Activated gamma-delta T cell (primary cell): ENCODE measurements around the gene DLG2.

Experiments used
- DNase-seq: peaks from one replicate; lab custom pipeline; 2025; lab: John Stamatoyannopoulos, UW

DLG2 gene

GRCh38 chr11:83528877-83529276 is 2098.3 kb downstream of the DLG2 start:
- DNase-seq = no peak

- no peak for DNase-seq
Measured at GRCh38 chr11:83528225-83528624, 2098.9 kb downstream of the DLG2 start.

GRCh38 chr11:83523676-83524075 is 2103.5 kb downstream of the DLG2 start:
- DNase-seq = no peak

- DNase-seq = no peak
Measured at GRCh38 chr11:83522911-83523310, 2104.2 kb downstream of the DLG2 start.

GRCh38 chr11:83521647-83522596 is 2105.2 kb downstream of the DLG2 start:
- DNase-seq = no peak

- DNase-seq = no peak
Measured at GRCh38 chr11:83520849-83521248, 2106.3 kb downstream of the DLG2 start.

GRCh38 chr11:83511646-83512045 is 2115.5 kb downstream of the DLG2 start:
- no peak for DNase-seq

GRCh38 chr11:83510530-83511460 is 2116.3 kb downstream of the DLG2 start:
- DNase-seq = no peak

GRCh38 chr11:83508804-83509203 is 2118.3 kb downstream of the DLG2 start:
- DNase-seq = no peak

- no peak for DNase-seq
Measured at GRCh38 chr11:83502041-83502440, 2125.1 kb downstream of the DLG2 start.

- no peak for DNase-seq
Measured at GRCh38 chr11:83493917-83494316, 2133.2 kb downstream of the DLG2 start.

GRCh38 chr11:83493034-83493433 is 2134.1 kb downstream of the DLG2 start:
- DNase-seq = no peak

- DNase-seq = no peak
Measured at GRCh38 chr11:83483808-83484207, 2143.3 kb downstream of the DLG2 start.

GRCh38 chr11:83480811-83481210 is 2146.3 kb downstream of the DLG2 start:
- no peak for DNase-seq

GRCh38 chr11:83480251-83480650 is 2146.9 kb downstream of the DLG2 start:
- no peak for DNase-seq

GRCh38 chr11:83477772-83478171 is 2149.4 kb downstream of the DLG2 start:
- no peak for DNase-seq

GRCh38 chr11:83475760-83476159 is 2151.4 kb downstream of the DLG2 start:
- DNase-seq = no peak

- DNase-seq = no peak
Measured at GRCh38 chr11:83473743-83474142, 2153.4 kb downstream of the DLG2 start.

GRCh38 chr11:83472806-83473205 is 2154.3 kb downstream of the DLG2 start:
- no peak for DNase-seq

GRCh38 chr11:83471831-83472727 is 2155.1 kb downstream of the DLG2 start:
- DNase-seq = no peak

GRCh38 chr11:83467837-83468236 is 2159.3 kb downstream of the DLG2 start:
- no peak for DNase-seq
